ENCODE results near the gene KCND3.

KCND3 gene

DNA sequence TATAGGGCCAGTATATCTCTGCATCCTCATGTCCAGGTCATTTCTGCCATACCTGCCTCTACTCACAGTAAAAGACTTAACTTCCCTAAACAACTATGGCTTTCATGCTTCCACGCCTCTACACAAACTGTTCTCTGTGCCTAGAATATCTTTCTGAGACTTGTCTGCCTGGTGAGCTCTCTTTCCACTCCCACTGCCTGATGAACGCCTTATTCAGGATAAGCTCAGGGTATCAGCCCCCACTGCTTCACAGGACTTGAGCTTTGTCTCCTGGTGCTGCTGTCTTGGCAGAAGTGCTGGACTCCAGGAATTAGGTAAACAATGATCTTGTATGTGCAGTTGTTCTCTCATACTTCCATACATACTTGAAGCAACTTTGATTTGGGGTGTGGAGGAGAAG is 238.6 kb downstream of the KCND3 start:
- no peak for DNase-seq (ENCODE audit: low read depth)
- H3K4me3 ChIP-seq (replicated peaks; ENCODE audit: low read depth, low read length): no peak overlapping the region
- TF ChIP-seq, protein P1, sequence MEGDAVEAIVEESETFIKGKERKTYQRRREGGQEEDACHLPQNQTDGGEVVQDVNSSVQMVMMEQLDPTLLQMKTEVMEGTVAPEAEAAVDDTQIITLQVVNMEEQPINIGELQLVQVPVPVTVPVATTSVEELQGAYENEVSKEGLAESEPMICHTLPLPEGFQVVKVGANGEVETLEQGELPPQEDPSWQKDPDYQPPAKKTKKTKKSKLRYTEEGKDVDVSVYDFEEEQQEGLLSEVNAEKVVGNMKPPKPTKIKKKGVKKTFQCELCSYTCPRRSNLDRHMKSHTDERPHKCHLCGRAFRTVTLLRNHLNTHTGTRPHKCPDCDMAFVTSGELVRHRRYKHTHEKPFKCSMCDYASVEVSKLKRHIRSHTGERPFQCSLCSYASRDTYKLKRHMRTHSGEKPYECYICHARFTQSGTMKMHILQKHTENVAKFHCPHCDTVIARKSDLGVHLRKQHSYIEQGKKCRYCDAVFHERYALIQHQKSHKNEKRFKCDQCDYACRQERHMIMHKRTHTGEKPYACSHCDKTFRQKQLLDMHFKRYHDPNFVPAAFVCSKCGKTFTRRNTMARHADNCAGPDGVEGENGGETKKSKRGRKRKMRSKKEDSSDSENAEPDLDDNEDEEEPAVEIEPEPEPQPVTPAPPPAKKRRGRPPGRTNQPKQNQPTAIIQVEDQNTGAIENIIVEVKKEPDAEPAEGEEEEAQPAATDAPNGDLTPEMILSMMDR (IDR thresholded peaks at IDR 0.05; ENCODE audit: low read length, missing control alignments): no peak

DNA sequence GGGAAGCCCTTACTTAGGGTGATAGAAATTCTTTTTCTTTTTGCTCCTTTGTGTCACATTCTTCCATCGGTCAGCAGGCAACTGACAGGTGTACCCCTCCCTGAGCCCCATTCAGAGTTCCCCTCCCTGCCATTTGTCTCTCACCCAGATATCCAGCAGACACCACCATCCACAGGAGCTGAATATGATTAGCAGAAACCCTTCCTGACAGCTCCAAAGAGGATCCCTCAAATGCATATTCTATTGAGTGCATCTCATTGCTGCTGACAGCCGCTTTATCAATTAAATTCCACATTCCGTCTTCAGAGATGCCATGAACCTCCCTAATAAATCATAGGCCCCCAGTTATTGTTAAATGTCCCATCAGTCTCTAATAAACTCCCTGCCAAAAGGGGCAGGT is 239.8 kb downstream of the KCND3 start:
- no peak for DNase-seq (ENCODE audit: low read depth)
- no peak overlapping the region for H3K4me3 ChIP-seq (replicated peaks; ENCODE audit: low read depth, low read length)
- TF ChIP-seq, protein P1 (IDR thresholded peaks at IDR 0.05; ENCODE audit: low read length, missing control alignments): no peak

DNA sequence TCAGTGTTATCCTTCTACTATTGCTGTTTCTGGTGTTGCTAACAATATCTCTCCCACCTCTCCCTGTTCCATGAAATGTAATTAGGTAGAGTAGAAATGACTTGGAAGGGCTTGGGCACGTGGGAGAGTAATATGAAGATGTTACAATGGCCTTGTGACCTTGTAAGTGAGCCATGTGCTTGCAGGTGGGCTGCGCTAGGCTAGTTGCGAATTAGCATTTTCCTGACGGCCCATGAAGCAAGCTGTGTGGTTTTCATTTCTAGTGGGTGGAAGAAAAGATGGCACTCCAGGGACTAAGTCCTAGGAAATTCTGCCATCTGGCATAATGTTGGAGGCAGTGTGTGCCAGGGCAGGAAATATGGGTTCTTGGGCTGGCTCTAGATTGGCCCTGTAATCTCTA is 241.5 kb downstream of the KCND3 start:
- DNase-seq (ENCODE audit: low read depth): no peak
- H3K4me3 ChIP-seq (replicated peaks; ENCODE audit: low read depth, low read length): no peak overlapping the region
- TF ChIP-seq, protein P1 (IDR thresholded peaks at IDR 0.05; ENCODE audit: low read length, missing control alignments): no peak

DNA sequence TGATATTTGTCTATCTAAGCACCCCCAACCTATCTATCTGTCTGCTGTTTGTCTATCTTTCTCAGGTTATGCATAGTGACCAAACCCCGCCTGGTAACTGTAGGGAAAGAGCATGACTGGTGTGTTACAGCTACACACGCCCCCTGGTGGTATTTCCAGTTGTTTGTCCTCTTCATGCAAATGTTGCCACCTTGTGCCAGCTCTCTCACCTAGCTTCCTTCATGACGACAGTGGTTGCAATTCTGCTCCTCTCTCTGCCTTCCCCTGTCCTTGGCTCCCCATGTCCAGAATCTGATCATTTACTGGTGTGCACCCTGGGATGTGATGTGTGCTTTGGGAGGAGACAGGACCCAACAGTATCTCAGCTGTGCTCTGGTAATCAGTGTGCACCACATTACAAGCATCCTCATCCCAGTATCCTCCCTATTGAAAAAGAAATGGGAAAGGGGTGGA is 242.2 kb downstream of the KCND3 start:
- H3K4me3 ChIP-seq (replicated peaks; ENCODE audit: low read depth, low read length): no peak overlapping the region
- DNase-seq (ENCODE audit: low read depth): peak; percentile 89
- TF ChIP-seq, protein P1 (IDR thresholded peaks at IDR 0.05; ENCODE audit: low read length, missing control alignments): peak; percentile 77

DNA sequence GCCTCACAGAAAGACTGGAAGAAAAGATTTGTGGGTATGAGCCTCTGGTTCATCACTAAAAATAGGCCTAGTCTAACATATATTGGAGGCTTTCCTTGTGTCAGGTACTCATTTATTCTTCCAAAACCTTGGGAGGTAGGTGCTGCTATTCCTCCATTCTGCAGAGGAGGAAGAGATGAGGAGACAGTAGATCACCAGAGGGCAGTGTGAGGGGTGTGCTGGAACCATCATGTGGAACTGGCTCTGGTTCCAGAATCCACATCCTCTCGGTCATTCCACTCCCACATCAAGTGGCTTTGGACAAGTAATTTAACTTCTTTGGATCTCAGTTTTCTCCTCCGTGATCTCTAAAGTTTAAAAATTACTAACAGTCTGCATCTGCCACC is 242.9 kb downstream of the KCND3 start:
- no peak for DNase-seq (ENCODE audit: low read depth)
- TF ChIP-seq, protein P1 (IDR thresholded peaks at IDR 0.05; ENCODE audit: low read length, missing control alignments): no peak
- no peak overlapping the region for H3K4me3 ChIP-seq (replicated peaks; ENCODE audit: low read depth, low read length)

DNA sequence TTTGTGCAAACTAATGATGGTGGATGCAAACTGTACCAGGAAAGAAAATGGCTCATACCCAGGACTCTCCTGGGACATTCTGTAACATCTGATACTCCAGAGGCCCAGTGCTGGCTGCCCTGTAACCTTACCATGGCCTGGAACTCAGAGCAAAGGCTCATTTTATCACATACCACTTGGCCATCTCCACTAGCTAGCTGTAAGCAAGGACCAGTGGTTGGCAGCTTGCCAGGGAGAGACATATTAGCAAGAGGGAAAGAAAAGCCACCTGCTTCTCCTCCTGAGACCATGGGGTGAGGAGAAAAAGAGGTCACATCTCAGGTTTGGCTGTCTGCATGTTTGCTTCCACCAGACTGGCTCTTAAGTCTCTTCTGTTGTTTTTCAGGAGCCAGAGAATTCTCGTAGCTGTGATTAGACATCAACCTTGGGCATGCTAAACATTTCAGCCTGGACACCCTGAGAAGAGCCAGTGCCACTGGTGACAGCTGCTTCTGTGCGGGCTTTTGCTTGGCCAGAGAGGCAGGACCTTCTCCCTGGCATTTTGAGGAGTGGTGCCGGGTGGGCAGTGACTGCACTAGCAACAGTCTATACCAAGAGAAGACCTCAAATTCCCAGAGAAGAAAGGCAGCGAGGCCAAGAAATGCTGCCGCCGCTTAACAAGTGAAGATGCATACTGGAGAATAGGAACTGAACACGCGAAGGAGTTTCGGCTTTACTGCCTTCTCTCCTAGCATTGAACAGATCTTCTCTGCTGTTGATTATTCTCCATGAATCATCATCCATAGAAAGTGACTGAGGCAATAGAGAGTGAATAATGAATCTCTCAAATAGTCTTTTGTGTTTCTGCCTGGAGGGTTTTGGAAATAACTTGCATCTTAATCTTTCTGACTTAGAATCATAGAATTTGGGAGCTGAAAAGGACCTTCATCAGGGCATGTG is 243.5 kb downstream of the KCND3 start:
- TF ChIP-seq, protein P1 (IDR thresholded peaks at IDR 0.05; ENCODE audit: low read length, missing control alignments): no peak
- DNase-seq (ENCODE audit: low read depth): no peak
- no peak overlapping the region for H3K4me3 ChIP-seq (replicated peaks; ENCODE audit: low read depth, low read length)
